ENCODE data around the gene CBX2. TPM values are rescaled to one million over a fixed set of nuclear protein-coding genes. Genes with fewer than 3 reads are reported as not detected.

CBX2 gene
- polyA plus RNA-seq (2011; rRNA removed) (7.4 and 8.2 TPM in 2 replicates), polyA plus RNA-seq (2017; fragmentation: RNase III; extraction: RNeasy Plus Mini Kit Qiagen cat#74134 plus additional on column Dnase treatment) (13.6 to 16.4 TPM (median 14.9 TPM) in 3 replicates), polyA minus RNA-seq (2011; rRNA and poly(A)+ RNA removed) (11.6 and 13.7 TPM in 2 replicates)
- polyA plus RNA-seq (2012; cell fraction: cytosol; rRNA removed), result 14.4 and 18.3 TPM in 2 replicates
- 29.6 and 34.9 TPM in 2 replicates for polyA plus RNA-seq (2012; cell fraction: nucleus; rRNA removed)

- H3K4me3 ChIP-seq, result peak within 1 kb of the TSS; percentile 93
- peak within 1 kb of the TSS; percentile 98 for H3K4me2 ChIP-seq
- 2% methylated on average over 10 of the region's 96 CpGs for WGBS (ENCODE audit: missing lambda C conversion rate)
- POLR2A ChIA-PET, result interaction anchor here (0.6 to 2.6 kb wide), 4 partner anchors 16 to 62 kb away, joined by 3 to 8 read pairs (median 4); partner anchors contain the start of genes CBX4 and CBX8
- DNase-seq (ENCODE audit: low read depth in 1 of 2, low spot score in 1 of 2), result peak; percentile 75 to 92
- H3K9me3 ChIP-seq, result no peaks in the 10 kb centered on the region
- H3K4me1 ChIP-seq, result peaks cover 21% of the 10 kb centered on the region
- H3K27ac ChIP-seq, result peak within 1 kb of the TSS; percentile 91 to 98
- CTCF ChIA-PET, result interaction anchor here (0.6 to 23.5 kb wide), 13 partner anchors 12 to 475 kb away, joined by 3 to 254 read pairs (median 3); partner anchors contain the start of genes CBX4 and CBX8
- peak; percentile 64 to 72 for ATAC-seq
- FAIRE-seq, result no peak
- TF ChIP-seq RCOR1 (IDR thresholded peaks at IDR 0.05; ENCODE audit: low read depth, low read length) (no peak), RFX5 (IDR thresholded peaks at IDR 0.05) (no peak), BCL3 (IDR thresholded peaks at IDR 0.05) (0 out of 3 replicates have a peak, but pooled peaks have one; percentile 20), MAZ (IDR thresholded peaks at IDR 0.05; ENCODE audit: borderline replicate concordance, low read depth, low read length) (no peak), E2F6 (IDR thresholded peaks at IDR 0.05; ENCODE audit: borderline replicate concordance, low read depth) (0 out of 2 replicates have a peak, but pooled peaks have one; percentile 9), PHF8 (IDR thresholded peaks at IDR 0.05; ENCODE audit: borderline replicate concordance, low read depth) (peak; percentile 58; the same call in 1 of the 2 replicates), MYC (IDR thresholded peaks at IDR 0.05; ENCODE audit: borderline replicate concordance, low read length) (0 out of 2 replicates have a peak, but pooled peaks have one; percentile 14), CTCF (IDR thresholded peaks at IDR 0.05) (no peak), JUNB (IDR thresholded peaks at IDR 0.05) (no peak), EP300 (IDR thresholded peaks at IDR 0.05) (no peak), CHD4 (IDR thresholded peaks at IDR 0.05; ENCODE audit: borderline replicate concordance) (no peak), HOXB5 (CRISPR knock-in tag; IDR thresholded peaks at IDR 0.05) (no peak), KDM5A (IDR thresholded peaks at IDR 0.05) (no peak), HOXA7 (CRISPR knock-in tag; IDR thresholded peaks at IDR 0.05) (no peak), POLR2A (IDR thresholded peaks at IDR 0.05; ENCODE audit: low read length) (peak; percentile 93)
Observed at GRCh38 chr17:79777894-79778503, at the start of gene CBX2. Gene CBX2 (plus strand): TSS chr17:79778148. CDS start chr17:79778236, 88 bp downstream.

GRCh38 chr17:79728169-79728907, 49.6 kb upstream of the CBX2 start:
- ATAC-seq (peak; percentile 78 to 93), DNase-seq (ENCODE audit: low read depth in 1 of 2, low spot score in 1 of 2) (peak; percentile 95 to 100), FAIRE-seq (peak; percentile 100)
- ChIA-PET POLR2A (no interaction called here), CTCF (interaction anchor here (0.8 to 3.4 kb wide), 5 partner anchors 12 to 336 kb away, joined by 3 to 22 read pairs (median 3); no protein-coding TSS in a partner anchor)
- 51% methylated on average over 20 of the region's 22 CpGs for WGBS (ENCODE audit: missing lambda C conversion rate)
- peak; percentile 96 for TF ChIP-seq USF2 (IDR thresholded peaks at IDR 0.05)
- peak; percentile 40; the same call in 1 of the 2 replicates for TF ChIP-seq MAX (IDR thresholded peaks at IDR 0.05)
- TF ChIP-seq NFE2L2 (conservative IDR thresholded peaks at IDR 0.05; ENCODE audit: low read length), result no peak
- no peak for TF ChIP-seq KDM1A (IDR thresholded peaks at IDR 0.05; ENCODE audit: low read depth)
- no peak for TF ChIP-seq HOXB5 (CRISPR knock-in tag; IDR thresholded peaks at IDR 0.05)
- TF ChIP-seq EHMT2 (IDR thresholded peaks at IDR 0.05; ENCODE audit: low read depth), result no peak
- TF ChIP-seq GATA3 (IDR thresholded peaks at IDR 0.05; ENCODE audit: borderline replicate concordance), result no peak
- Histone ChIP-seq H3K4me3 (no peak overlapping the region), H3K4me2 (peak overlapping the region; percentile 71), H3K4me1 (no peaks in the 10 kb centered on the region), H3K9me3 (no peaks in the 10 kb centered on the region), H3K27ac (peak overlapping the region; percentile 64 to 74)
